22Rv1 (cell line): ENCODE results near the gene TBC1D22A.

Experiments used
- ZFX ChIP-seq: fragments of 450-650 bp; IDR thresholded peaks from 2 replicates; pipeline ENCODE4 v1.6.1; 2017; ENCODE audit warnings: antibody characterized with exemption, borderline replicate concordance
- TF ChIP-seq, protein P1 (sequence below): fragments of 450-650 bp; IDR thresholded peaks from 2 replicates; pipeline ENCODE4 v1.5.1; 2017; ENCODE audit warnings: mild to moderate bottlenecking

DNA sequence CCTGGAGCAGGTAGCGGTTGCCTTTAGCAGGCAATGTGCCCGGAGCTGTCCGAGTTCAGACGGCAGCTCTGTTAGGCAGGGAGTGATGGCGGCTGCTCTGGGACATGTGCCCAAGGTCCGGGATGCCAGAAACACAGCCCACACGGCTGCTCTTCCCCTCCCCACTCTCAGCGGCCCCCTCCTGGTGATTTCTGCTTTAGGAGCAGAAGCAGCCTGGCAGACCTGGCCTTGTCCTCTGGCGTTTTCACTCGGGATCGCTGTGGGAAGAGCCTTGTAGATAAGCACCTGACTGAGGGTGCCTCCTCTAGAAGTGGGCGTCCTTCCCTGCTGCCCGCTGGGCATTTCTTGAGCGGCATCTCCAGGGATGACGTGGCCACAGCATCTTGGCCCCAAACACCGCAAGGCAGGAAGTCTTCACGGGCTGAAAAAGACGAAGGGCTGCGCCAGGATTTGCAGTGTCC, 392.2 kb downstream of the TBC1D22A start:
- TF ChIP-seq, protein P1, sequence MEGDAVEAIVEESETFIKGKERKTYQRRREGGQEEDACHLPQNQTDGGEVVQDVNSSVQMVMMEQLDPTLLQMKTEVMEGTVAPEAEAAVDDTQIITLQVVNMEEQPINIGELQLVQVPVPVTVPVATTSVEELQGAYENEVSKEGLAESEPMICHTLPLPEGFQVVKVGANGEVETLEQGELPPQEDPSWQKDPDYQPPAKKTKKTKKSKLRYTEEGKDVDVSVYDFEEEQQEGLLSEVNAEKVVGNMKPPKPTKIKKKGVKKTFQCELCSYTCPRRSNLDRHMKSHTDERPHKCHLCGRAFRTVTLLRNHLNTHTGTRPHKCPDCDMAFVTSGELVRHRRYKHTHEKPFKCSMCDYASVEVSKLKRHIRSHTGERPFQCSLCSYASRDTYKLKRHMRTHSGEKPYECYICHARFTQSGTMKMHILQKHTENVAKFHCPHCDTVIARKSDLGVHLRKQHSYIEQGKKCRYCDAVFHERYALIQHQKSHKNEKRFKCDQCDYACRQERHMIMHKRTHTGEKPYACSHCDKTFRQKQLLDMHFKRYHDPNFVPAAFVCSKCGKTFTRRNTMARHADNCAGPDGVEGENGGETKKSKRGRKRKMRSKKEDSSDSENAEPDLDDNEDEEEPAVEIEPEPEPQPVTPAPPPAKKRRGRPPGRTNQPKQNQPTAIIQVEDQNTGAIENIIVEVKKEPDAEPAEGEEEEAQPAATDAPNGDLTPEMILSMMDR = no peak
- no peak for TF ChIP-seq ZFX
